HUES6 (cell line): ENCODE results near the gene GIPC2.
"Not testable (repeated sequence)": the region's sequence is repeated elsewhere in the genome, so short reads cannot be mapped to it uniquely, and the experiment has no call there.

Source experiments
- H3K27ac ChIP-seq: 2 replicates; pipeline ENCODE4 v1.7.0; 2013; ENCODE audit warnings: low read depth, mild to moderate bottlenecking, low read length, inconsistent platforms
- H3K27me3 ChIP-seq: 2 replicates; pipeline ENCODE4 v1.6.1; 2013; ENCODE audit warnings: low read length; ENCODE audit not compliant: control insufficient read depth, insufficient read depth
- H3K36me3 ChIP-seq: 2 replicates; pipeline ENCODE4 v1.6.1; 2013; ENCODE audit warnings: low read length; ENCODE audit not compliant: control insufficient read depth, insufficient read depth
- H3K4me1 ChIP-seq: 2 replicates; pipeline ENCODE4 v1.6.1; 2013; ENCODE audit warnings: low read length; ENCODE audit not compliant: control insufficient read depth, insufficient read depth
- H3K4me3 ChIP-seq: 2 replicates; pipeline ENCODE4 v1.5.1; 2013; ENCODE audit warnings: low read depth, low read length
- H3K9ac ChIP-seq: one replicate; pipeline ENCODE4 v1.6.1; 2013; ENCODE audit warnings: mild to moderate bottlenecking, low read length
- H3K9me3 ChIP-seq: 2 replicates; pipeline ENCODE4 v1.6.1; 2013; ENCODE audit warnings: low read depth, low read length; ENCODE audit not compliant: control insufficient read depth, insufficient read depth

The GIPC2 gene

GRCh38 chr1:78045926-78046778 is at the start of gene GIPC2:
Gene GIPC2, plus strand, starts transcription at chr1:78045966. Its CDS starts 129 bp downstream, at chr1:78046095.
- peak within 1 kb of the TSS; percentile 75 for H3K9ac ChIP-seq
- no peaks in the 10 kb centered on the region for H3K36me3 ChIP-seq
- H3K27me3 ChIP-seq, result peaks cover 52% of the 10 kb centered on the region
- no peaks in the 10 kb centered on the region for H3K9me3 ChIP-seq
- H3K27ac ChIP-seq, result no peak within 1 kb of the TSS
- H3K4me3 ChIP-seq, result peak within 1 kb of the TSS; percentile 81
- peaks cover 21% of the 10 kb centered on the region for H3K4me1 ChIP-seq

GRCh38 chr1:77996734-77997133 is 49.0 kb upstream of the GIPC2 start:
- Histone ChIP-seq H3K36me3 (peaks cover 6% of the 10 kb centered on the region; the same call in 1 of the 2 replicates), H3K27ac (no peak overlapping the region), H3K27me3 (no peaks in the 10 kb centered on the region)

GRCh38 chr1:78000536-78000935 is 45.2 kb upstream of the GIPC2 start:
- H3K27ac ChIP-seq, H3K9me3 ChIP-seq, H3K9ac ChIP-seq, H3K36me3 ChIP-seq, H3K27me3 ChIP-seq, H3K4me3 ChIP-seq: not testable (repeated sequence)
- peaks cover 15% of the 10 kb centered on the region; the same call in 1 of the 2 replicates for H3K4me1 ChIP-seq

More at GRCh38 chr1:77996734-77997133, 49.0 kb upstream of the GIPC2 start:
- Histone ChIP-seq H3K9ac (no peak overlapping the region), H3K4me1 (no peaks in the 10 kb centered on the region), H3K4me3 (no peak overlapping the region), H3K9me3 (no peaks in the 10 kb centered on the region)

GRCh38 chr1:78003070-78003746 is 42.6 kb upstream of the GIPC2 start:
- no peaks in the 10 kb centered on the region for H3K36me3 ChIP-seq
- no peak overlapping the region for H3K9ac ChIP-seq
- H3K9me3 ChIP-seq, result no peaks in the 10 kb centered on the region
- no peak overlapping the region for H3K4me3 ChIP-seq
- no peak overlapping the region for H3K27ac ChIP-seq
- H3K4me1 ChIP-seq, result peaks cover 21% of the 10 kb centered on the region
- no peaks in the 10 kb centered on the region for H3K27me3 ChIP-seq

GRCh38 chr1:78003882-78004718 is 41.7 kb upstream of the GIPC2 start:
- peak overlapping the region; percentile 97 for H3K27ac ChIP-seq
- H3K36me3 ChIP-seq, result no peaks in the 10 kb centered on the region
- H3K27me3 ChIP-seq, result no peaks in the 10 kb centered on the region
- peak overlapping the region; percentile 93 for H3K9ac ChIP-seq
- H3K9me3 ChIP-seq, result no peaks in the 10 kb centered on the region
- peak overlapping the region; percentile 65 for H3K4me3 ChIP-seq
- peaks cover 21% of the 10 kb centered on the region for H3K4me1 ChIP-seq

- Histone ChIP-seq H3K4me1 (peaks cover 21% of the 10 kb centered on the region), H3K9me3 (no peaks in the 10 kb centered on the region), H3K27ac (peak within 1 kb of the TSS; percentile 97), H3K4me3 (peak within 1 kb of the TSS; percentile 65), H3K36me3 (no peaks in the 10 kb centered on the region), H3K9ac (peak within 1 kb of the TSS; percentile 93), H3K27me3 (no peaks in the 10 kb centered on the region)
Measured at GRCh38 chr1:78004719-78005447, 40.9 kb upstream of the GIPC2 start, which contains the start of gene DNAJB4. Gene DNAJB4, plus strand, starts transcription at chr1:78004939. Its CDS starts 172 bp downstream, at chr1:78005111.

- Histone ChIP-seq H3K27me3 (no peaks in the 10 kb centered on the region), H3K9me3 (no peaks in the 10 kb centered on the region), H3K4me1 (peaks cover 21% of the 10 kb centered on the region), H3K9ac (peak overlapping the region; percentile 93), H3K4me3 (peak overlapping the region; percentile 65), H3K36me3 (no peaks in the 10 kb centered on the region), H3K27ac (peak overlapping the region; percentile 97; the same call in 1 of the 2 replicates)
Measured at GRCh38 chr1:78005448-78005722, 40.4 kb upstream of the GIPC2 start.

- Histone ChIP-seq H3K4me3 (peak overlapping the region; percentile 65), H3K27me3 (no peaks in the 10 kb centered on the region), H3K9ac (peak overlapping the region; percentile 93), H3K36me3 (no peaks in the 10 kb centered on the region), H3K9me3 (no peaks in the 10 kb centered on the region), H3K27ac (no peak overlapping the region), H3K4me1 (peaks cover 21% of the 10 kb centered on the region)
Measured at GRCh38 chr1:78005755-78006154, 40.0 kb upstream of the GIPC2 start.

- no peak overlapping the region for H3K27ac ChIP-seq
- no peaks in the 10 kb centered on the region for H3K9me3 ChIP-seq
- H3K36me3 ChIP-seq, result no peaks in the 10 kb centered on the region
- H3K4me3 ChIP-seq, result 0 out of 2 replicates have a peak overlapping the region, but pooled peaks have one; percentile 65
- H3K9ac ChIP-seq, result no peak overlapping the region
- H3K4me1 ChIP-seq, result peaks cover 21% of the 10 kb centered on the region
- H3K27me3 ChIP-seq, result no peaks in the 10 kb centered on the region
Measured at GRCh38 chr1:78006521-78006920, 39.2 kb upstream of the GIPC2 start.

GRCh38 chr1:78007677-78008341 is 38.0 kb upstream of the GIPC2 start:
- H3K4me1 ChIP-seq, result peaks cover 21% of the 10 kb centered on the region
- no peaks in the 10 kb centered on the region for H3K27me3 ChIP-seq
- no peak overlapping the region for H3K4me3 ChIP-seq
- no peaks in the 10 kb centered on the region for H3K36me3 ChIP-seq
- H3K9me3 ChIP-seq, result no peaks in the 10 kb centered on the region
- no peak overlapping the region for H3K9ac ChIP-seq
- H3K27ac ChIP-seq, result no peak overlapping the region
